Astrocyte (in vitro differentiated cells and primary cell): ENCODE data around the gene SESN3.

ENCODE experiments used
- CTCF ChIP-seq: IDR thresholded peaks from 2 replicates; pipeline ENCODE4 v1.5.1; 2011; ENCODE audit warnings: low read depth, mild to moderate bottlenecking, inconsistent platforms, low read length, moderate library complexity; ENCODE audit not compliant: insufficient read depth
- EZH2 ChIP-seq: IDR thresholded peaks from 2 replicates; pipeline ENCODE4 v1.6.1; 2012; ENCODE audit warnings: mild to moderate bottlenecking, low read length, inconsistent platforms; ENCODE audit not compliant: insufficient read depth

GRCh38 chr11:95175818-95176380 lies 55.1 kb downstream of the SESN3 start:
- TF ChIP-seq CTCF: no peak
- no peak for TF ChIP-seq EZH2
